ENCODE data around the gene ZNF682. TPM values are rescaled to one million over a fixed set of nuclear protein-coding genes. Genes with fewer than 3 reads are reported as not detected.
A peak's percentile ranks its signal among the peaks of the same experiment; 100 is the strongest.

The ZNF682 gene
- total and polyA plus RNA-seq, 2 of the 13 experiments (the other 11 are each of a cell fraction or from before 2014, with no cell fraction given): 2.0 to 7.2 TPM

DNA sequence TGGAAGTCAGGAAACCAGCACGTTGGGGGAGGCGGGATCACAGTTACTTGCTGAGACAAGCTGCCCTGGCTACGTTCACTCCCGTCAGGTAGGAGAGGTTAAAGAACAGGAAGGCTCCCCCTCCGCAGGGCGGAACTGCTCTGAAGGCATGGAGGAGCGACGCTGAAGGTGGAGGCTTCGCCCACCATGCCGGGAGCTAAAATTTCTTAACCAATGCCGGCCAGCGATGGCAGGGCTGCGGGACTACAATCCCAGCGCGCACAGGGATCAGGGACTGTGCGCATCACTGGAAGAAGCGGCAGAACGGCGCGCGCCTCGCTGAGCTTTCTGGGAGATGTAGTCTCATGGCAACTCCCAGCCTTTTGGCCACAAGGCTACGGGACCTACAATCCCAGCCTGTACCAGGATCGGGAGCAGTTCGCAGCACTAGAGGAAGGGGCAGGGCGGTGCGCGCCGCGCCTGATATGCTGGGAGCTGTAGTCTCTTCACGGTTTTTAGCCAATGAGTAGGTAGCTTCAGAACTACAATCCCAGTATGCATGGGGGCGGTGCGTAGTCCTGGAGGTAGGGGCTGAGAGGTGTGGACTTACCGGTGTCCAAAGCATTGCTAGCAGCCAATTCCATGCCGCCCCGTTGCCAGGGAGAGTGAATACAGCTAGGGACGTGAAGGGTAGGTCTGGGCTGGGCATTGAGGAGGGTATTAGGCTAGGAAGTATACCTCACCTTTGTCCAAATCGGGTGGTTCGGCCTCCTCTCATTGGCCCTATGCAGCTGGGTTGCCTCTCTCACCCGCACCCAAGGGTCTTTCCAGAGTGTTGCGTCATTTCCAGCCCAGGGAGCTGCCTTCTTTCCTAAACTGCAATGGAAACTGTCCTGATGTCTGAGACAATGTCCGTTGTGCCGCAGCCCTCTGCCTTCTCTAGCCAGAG, 12.8 kb upstream of the ZNF682 start (continued):
- TF ChIP-seq, protein P1, sequence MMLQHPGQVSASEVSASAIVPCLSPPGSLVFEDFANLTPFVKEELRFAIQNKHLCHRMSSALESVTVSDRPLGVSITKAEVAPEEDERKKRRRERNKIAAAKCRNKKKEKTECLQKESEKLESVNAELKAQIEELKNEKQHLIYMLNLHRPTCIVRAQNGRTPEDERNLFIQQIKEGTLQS (CRISPR knock-in tag; IDR thresholded peaks at IDR 0.05): 0 out of 2 replicates have a peak, but pooled peaks have one; percentile 41
- TF ChIP-seq, protein P2, sequence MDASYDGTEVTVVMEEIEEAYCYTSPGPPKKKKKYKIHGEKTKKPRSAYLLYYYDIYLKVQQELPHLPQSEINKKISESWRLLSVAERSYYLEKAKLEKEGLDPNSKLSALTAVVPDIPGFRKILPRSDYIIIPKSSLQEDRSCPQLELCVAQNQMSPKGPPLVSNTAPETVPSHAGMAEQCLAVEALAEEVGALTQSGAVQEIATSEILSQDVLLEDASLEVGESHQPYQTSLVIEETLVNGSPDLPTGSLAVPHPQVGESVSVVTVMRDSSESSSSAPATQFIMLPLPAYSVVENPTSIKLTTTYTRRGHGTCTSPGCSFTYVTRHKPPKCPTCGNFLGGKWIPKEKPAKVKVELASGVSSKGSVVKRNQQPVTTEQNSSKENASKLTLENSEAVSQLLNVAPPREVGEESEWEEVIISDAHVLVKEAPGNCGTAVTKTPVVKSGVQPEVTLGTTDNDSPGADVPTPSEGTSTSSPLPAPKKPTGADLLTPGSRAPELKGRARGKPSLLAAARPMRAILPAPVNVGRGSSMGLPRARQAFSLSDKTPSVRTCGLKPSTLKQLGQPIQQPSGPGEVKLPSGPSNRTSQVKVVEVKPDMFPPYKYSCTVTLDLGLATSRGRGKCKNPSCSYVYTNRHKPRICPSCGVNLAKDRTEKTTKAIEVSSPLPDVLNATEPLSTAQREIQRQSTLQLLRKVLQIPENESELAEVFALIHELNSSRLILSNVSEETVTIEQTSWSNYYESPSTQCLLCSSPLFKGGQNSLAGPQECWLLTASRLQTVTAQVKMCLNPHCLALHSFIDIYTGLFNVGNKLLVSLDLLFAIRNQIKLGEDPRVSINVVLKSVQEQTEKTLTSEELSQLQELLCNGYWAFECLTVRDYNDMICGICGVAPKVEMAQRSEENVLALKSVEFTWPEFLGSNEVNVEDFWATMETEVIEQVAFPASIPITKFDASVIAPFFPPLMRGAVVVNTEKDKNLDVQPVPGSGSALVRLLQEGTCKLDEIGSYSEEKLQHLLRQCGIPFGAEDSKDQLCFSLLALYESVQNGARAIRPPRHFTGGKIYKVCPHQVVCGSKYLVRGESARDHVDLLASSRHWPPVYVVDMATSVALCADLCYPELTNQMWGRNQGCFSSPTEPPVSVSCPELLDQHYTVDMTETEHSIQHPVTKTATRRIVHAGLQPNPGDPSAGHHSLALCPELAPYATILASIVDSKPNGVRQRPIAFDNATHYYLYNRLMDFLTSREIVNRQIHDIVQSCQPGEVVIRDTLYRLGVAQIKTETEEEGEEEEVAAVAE (CRISPR knock-in tag; IDR thresholded peaks at IDR 0.05; ENCODE audit: borderline replicate concordance): peak; percentile 25; the same call in 1 of the 2 replicates
- TF ChIP-seq MIER2 (CRISPR knock-in tag; IDR thresholded peaks at IDR 0.05) (no peak), ZNF317 (CRISPR knock-in tag; IDR thresholded peaks at IDR 0.05) (no peak), ZNF703 (CRISPR knock-in tag; IDR thresholded peaks at IDR 0.05; ENCODE audit: borderline replicate concordance) (no peak), ZNF468 (CRISPR knock-in tag; IDR thresholded peaks at IDR 0.05) (no peak), BRCA1 (CRISPR knock-in tag; IDR thresholded peaks at IDR 0.05) (no peak), ZNF816 (CRISPR knock-in tag; IDR thresholded peaks at IDR 0.05; ENCODE audit: borderline replicate concordance) (no peak), POLR2G (IDR thresholded peaks at IDR 0.05; ENCODE audit: low read depth, low read length) (peak; percentile 58), ZNF446 (CRISPR knock-in tag; IDR thresholded peaks at IDR 0.05) (no peak), CBX2 (IDR thresholded peaks at IDR 0.05; ENCODE audit: low read depth, low read length) (no peak), CBX2 (CRISPR knock-in tag; IDR thresholded peaks at IDR 0.05; ENCODE audit: low read depth) (no peak), ZNF775 (CRISPR knock-in tag; IDR thresholded peaks at IDR 0.05; ENCODE audit: borderline replicate concordance) (no peak), ZFP90 (CRISPR knock-in tag; IDR thresholded peaks at IDR 0.05; ENCODE audit: borderline replicate concordance) (no peak), TSC22D2 (CRISPR knock-in tag; IDR thresholded peaks at IDR 0.05; ENCODE audit: borderline replicate concordance) (no peak), TCF7L2 (IDR thresholded peaks at IDR 0.05; ENCODE audit: low read depth, low read length) (no peak), RAD51 (IDR thresholded peaks at IDR 0.05; ENCODE audit: borderline replicate concordance) (no peak), SKI (IDR thresholded peaks at IDR 0.05; ENCODE audit: partially characterized antibody) (no peak), ZNF337 (CRISPR knock-in tag; IDR thresholded peaks at IDR 0.05; ENCODE audit: borderline replicate concordance, low read depth) (no peak), ZNF660 (CRISPR knock-in tag; IDR thresholded peaks at IDR 0.05; ENCODE audit: borderline replicate concordance, low read depth) (no peak), ZNF205 (CRISPR knock-in tag; IDR thresholded peaks at IDR 0.05) (no peak)
- TF ChIP-seq, protein P3, sequence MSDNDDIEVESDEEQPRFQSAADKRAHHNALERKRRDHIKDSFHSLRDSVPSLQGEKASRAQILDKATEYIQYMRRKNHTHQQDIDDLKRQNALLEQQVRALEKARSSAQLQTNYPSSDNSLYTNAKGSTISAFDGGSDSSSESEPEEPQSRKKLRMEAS (IDR thresholded peaks at IDR 0.05): peak; percentile 37; the same call in 1 of the 2 replicates
- TF ChIP-seq, protein P4, sequence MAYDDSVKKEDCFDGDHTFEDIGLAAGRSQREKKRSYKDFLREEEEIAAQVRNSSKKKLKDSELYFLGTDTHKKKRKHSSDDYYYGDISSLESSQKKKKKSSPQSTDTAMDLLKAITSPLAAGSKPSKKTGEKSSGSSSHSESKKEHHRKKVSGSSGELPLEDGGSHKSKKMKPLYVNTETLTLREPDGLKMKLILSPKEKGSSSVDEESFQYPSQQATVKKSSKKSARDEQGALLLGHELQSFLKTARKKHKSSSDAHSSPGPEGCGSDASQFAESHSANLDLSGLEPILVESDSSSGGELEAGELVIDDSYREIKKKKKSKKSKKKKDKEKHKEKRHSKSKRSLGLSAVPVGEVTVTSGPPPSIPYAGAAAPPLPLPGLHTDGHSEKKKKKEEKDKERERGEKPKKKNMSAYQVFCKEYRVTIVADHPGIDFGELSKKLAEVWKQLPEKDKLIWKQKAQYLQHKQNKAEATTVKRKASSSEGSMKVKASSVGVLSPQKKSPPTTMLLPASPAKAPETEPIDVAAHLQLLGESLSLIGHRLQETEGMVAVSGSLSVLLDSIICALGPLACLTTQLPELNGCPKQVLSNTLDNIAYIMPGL (CRISPR knock-in tag; IDR thresholded peaks at IDR 0.05; ENCODE audit: borderline replicate concordance in 1 of 2, low read depth in 1 of 2): no peak

Measured in HepG2 (cell line).